GM23338 (cell line): Measurements from ENCODE around the gene HAT1. TPM values are rescaled to one million over a fixed set of nuclear protein-coding genes. Genes with fewer than 3 reads are reported as not detected.

ENCODE experiments used
- ATAC-seq: fragments of 200-7000 bp; cut with Tn5 transposase; 3 replicates; pipeline ENCODE4 v1.9.1; 2020
- DNase-seq: peaks from one replicate; pipeline ENCODE4 v3.0.0-alpha.2; 2015; ENCODE audit warnings: low spot score
- H2AFZ ChIP-seq: fragments of 200-600 bp; sonication (generic); 2 replicates; pipeline ENCODE4 v1.8.0; 2016; ENCODE audit warnings: antibody characterized with exemption, mild to moderate bottlenecking, moderate library complexity
- H3F3A ChIP-seq: fragments of 200-600 bp; sonication (generic); replicated peaks from 2 replicates; pipeline ENCODE4 v1.8.0; 2017; ENCODE audit warnings: antibody characterized with exemption, mixed run types, low read depth
- H3K27ac ChIP-seq: fragments of 200-600 bp; sonication (generic); 2 replicates; pipeline ENCODE4 v1.6.1; 2016; ENCODE audit warnings: low read depth
- H3K27me3 ChIP-seq: fragments of 200-600 bp; sonication (generic); 2 replicates; pipeline ENCODE4 v1.8.0; 2016; ENCODE audit warnings: mild to moderate bottlenecking, mixed run types, moderate library complexity; ENCODE audit not compliant: insufficient read depth
- H3K36me3 ChIP-seq: fragments of 200-600 bp; sonication (generic); 2 replicates; pipeline ENCODE4 v1.8.0; 2016; ENCODE audit warnings: mild to moderate bottlenecking; ENCODE audit not compliant: insufficient read depth
- H3K4me1 ChIP-seq: fragments of 200-600 bp; sonication (generic); 2 replicates; pipeline ENCODE4 v1.8.0; 2016; ENCODE audit warnings: mild to moderate bottlenecking, moderate library complexity; ENCODE audit not compliant: insufficient read depth
- H3K4me2 ChIP-seq: fragments of 200-600 bp; sonication (generic); 2 replicates; pipeline ENCODE4 v1.7.1; 2017; ENCODE audit warnings: mixed run types
- H3K4me3 ChIP-seq: fragments of 200-600 bp; sonication (generic); 2 replicates; pipeline ENCODE4 v1.6.1; 2016; ENCODE audit warnings: mixed run types
- H3K79me2 ChIP-seq: fragments of 200-600 bp; sonication (generic); replicated peaks from 2 replicates; pipeline ENCODE4 v1.8.0; 2017; ENCODE audit warnings: mild to moderate bottlenecking; ENCODE audit not compliant: insufficient read depth
- H3K9me2 ChIP-seq: fragments of 200-600 bp; sonication (generic); 2 replicates; pipeline ENCODE4 v1.8.0; 2017; ENCODE audit not compliant: insufficient read depth
- H4K20me1 ChIP-seq: fragments of 200-600 bp; sonication (generic); replicated peaks from 2 replicates; pipeline ENCODE4 v1.8.0; 2017; ENCODE audit warnings: mild to moderate bottlenecking; ENCODE audit not compliant: insufficient read depth
- H3K27ac Mint-ChIP-seq: 2 replicates; pipeline ENCODE4 v1.8.0; 2020; ENCODE audit warnings: inconsistent platforms, mild to moderate bottlenecking, moderate library complexity, mixed read lengths
- H3K27me3 Mint-ChIP-seq: 3 replicates; pipeline ENCODE4 v1.8.0; 2022; ENCODE audit warnings: low read depth, mild to moderate bottlenecking, moderate library complexity, mixed read lengths, inconsistent platforms; ENCODE audit not compliant: insufficient read depth, poor library complexity
- H3K36me3 Mint-ChIP-seq: 3 replicates; pipeline ENCODE4 v1.8.0; 2021; ENCODE audit warnings: low read depth, mild to moderate bottlenecking, inconsistent platforms, moderate library complexity, mixed read lengths
- H3K4me1 Mint-ChIP-seq: 3 replicates; pipeline ENCODE4 v1.8.0; 2020; ENCODE audit warnings: mild to moderate bottlenecking, inconsistent platforms, mixed read lengths
- H3K4me3 Mint-ChIP-seq: 3 replicates; pipeline ENCODE4 v1.8.0; 2021; ENCODE audit warnings: moderate library complexity, mild to moderate bottlenecking, inconsistent platforms, mixed read lengths
- H3K9me3 Mint-ChIP-seq: 3 replicates; pipeline ENCODE4 v1.8.0; 2020; ENCODE audit warnings: moderate library complexity, mild to moderate bottlenecking, inconsistent platforms, mixed read lengths
- ETS1 ChIP-seq: IDR thresholded peaks from 2 replicates; pipeline ENCODE4 v1.6.1; 2016; ENCODE audit warnings: antibody characterized with exemption
- EZH2 ChIP-seq: fragments of 200-600 bp; sonication (generic); IDR thresholded peaks from one replicate; pipeline ENCODE4 v1.8.0; 2017; ENCODE audit warnings: antibody characterized with exemption, mild to moderate bottlenecking, low read depth; ENCODE audit not compliant: unreplicated experiment
- EZH2phosphoT487 ChIP-seq: fragments of 200-600 bp; sonication (generic); IDR thresholded peaks from one replicate; pipeline ENCODE4 v1.8.1; 2018; ENCODE audit warnings: antibody characterized with exemption; ENCODE audit not compliant: unreplicated experiment
- JUNB ChIP-seq: IDR thresholded peaks from one replicate; pipeline ENCODE4 v1.6.1; 2016; ENCODE audit warnings: antibody characterized with exemption; ENCODE audit not compliant: unreplicated experiment
- NANOG ChIP-seq: IDR thresholded peaks from 2 replicates; pipeline ENCODE4 v1.6.1; 2016; ENCODE audit warnings: antibody characterized with exemption, borderline replicate concordance
- POLR2AphosphoS5 ChIP-seq: IDR thresholded peaks from 2 replicates; pipeline ENCODE4 v1.6.1; 2016; ENCODE audit warnings: antibody characterized with exemption, low read depth
- STAT1 ChIP-seq: IDR thresholded peaks from one replicate; pipeline ENCODE4 v1.6.1; 2016; ENCODE audit warnings: antibody characterized with exemption; ENCODE audit not compliant: unreplicated experiment
- ZNF331 ChIP-seq: fragments of 250-450 bp; sonication (Bioruptor Pico); IDR thresholded peaks from 2 replicates; pipeline ENCODE4 v1.5.0; 2020; ENCODE audit warnings: low read depth, mild to moderate bottlenecking, moderate library complexity
- ZNF462 ChIP-seq: fragments of 250-450 bp; sonication (Bioruptor Pico); IDR thresholded peaks from 2 replicates; pipeline ENCODE4 v1.5.0; 2020; ENCODE audit warnings: mild to moderate bottlenecking, moderate library complexity
- polyA plus RNA-seq: library from polyadenylated mRNA; unstranded; fragments of >200 nt; fragmentation: Nextera tagmentation; extraction: Ambion mirVana; gene quantifications from 2 replicates; pipeline ENCODE4 v1.2.1, GENCODE V29; 2016
- total RNA-seq: library from RNA; depleted of rRNA; stranded (reverse); fragments of >200 nt; shearing (Covaris generic); gene quantifications from 2 replicates; pipeline ENCODE4 v1.2.3, GENCODE V29; 2014
- TF ChIP-seq, protein P1 (sequence below), 2 experiments: fragments of 200-600 bp in 1 of 2; sonication (generic) in 1 of 2; conservative IDR thresholded peaks; 2 replicates each; pipeline versions ENCODE4 v1.5.1 to v1.6.1; 2016 to 2017; ENCODE audit warnings: antibody characterized with exemption in 2 of 2, low read depth in 2 of 2, mild to moderate bottlenecking in 2 of 2, moderate library complexity in 1 of 2
- TF ChIP-seq, protein P2 (sequence below): IDR thresholded peaks from one replicate; pipeline ENCODE4 v1.6.1; 2018; ENCODE audit warnings: antibody characterized with exemption; ENCODE audit not compliant: unreplicated experiment

The HAT1 gene
- total and polyA plus RNA-seq, 2 experiments from 2014 or later: 67.2 to 67.5 TPM

GRCh38 chr2:172013396-172013795, 91.1 kb downstream of the HAT1 start (continued):
- TF ChIP-seq, protein P1, sequence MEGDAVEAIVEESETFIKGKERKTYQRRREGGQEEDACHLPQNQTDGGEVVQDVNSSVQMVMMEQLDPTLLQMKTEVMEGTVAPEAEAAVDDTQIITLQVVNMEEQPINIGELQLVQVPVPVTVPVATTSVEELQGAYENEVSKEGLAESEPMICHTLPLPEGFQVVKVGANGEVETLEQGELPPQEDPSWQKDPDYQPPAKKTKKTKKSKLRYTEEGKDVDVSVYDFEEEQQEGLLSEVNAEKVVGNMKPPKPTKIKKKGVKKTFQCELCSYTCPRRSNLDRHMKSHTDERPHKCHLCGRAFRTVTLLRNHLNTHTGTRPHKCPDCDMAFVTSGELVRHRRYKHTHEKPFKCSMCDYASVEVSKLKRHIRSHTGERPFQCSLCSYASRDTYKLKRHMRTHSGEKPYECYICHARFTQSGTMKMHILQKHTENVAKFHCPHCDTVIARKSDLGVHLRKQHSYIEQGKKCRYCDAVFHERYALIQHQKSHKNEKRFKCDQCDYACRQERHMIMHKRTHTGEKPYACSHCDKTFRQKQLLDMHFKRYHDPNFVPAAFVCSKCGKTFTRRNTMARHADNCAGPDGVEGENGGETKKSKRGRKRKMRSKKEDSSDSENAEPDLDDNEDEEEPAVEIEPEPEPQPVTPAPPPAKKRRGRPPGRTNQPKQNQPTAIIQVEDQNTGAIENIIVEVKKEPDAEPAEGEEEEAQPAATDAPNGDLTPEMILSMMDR (conservative IDR thresholded peaks at IDR 0.05; ENCODE audit: low read depth in 2 of 2): no peak
- TF ChIP-seq, protein P2, sequence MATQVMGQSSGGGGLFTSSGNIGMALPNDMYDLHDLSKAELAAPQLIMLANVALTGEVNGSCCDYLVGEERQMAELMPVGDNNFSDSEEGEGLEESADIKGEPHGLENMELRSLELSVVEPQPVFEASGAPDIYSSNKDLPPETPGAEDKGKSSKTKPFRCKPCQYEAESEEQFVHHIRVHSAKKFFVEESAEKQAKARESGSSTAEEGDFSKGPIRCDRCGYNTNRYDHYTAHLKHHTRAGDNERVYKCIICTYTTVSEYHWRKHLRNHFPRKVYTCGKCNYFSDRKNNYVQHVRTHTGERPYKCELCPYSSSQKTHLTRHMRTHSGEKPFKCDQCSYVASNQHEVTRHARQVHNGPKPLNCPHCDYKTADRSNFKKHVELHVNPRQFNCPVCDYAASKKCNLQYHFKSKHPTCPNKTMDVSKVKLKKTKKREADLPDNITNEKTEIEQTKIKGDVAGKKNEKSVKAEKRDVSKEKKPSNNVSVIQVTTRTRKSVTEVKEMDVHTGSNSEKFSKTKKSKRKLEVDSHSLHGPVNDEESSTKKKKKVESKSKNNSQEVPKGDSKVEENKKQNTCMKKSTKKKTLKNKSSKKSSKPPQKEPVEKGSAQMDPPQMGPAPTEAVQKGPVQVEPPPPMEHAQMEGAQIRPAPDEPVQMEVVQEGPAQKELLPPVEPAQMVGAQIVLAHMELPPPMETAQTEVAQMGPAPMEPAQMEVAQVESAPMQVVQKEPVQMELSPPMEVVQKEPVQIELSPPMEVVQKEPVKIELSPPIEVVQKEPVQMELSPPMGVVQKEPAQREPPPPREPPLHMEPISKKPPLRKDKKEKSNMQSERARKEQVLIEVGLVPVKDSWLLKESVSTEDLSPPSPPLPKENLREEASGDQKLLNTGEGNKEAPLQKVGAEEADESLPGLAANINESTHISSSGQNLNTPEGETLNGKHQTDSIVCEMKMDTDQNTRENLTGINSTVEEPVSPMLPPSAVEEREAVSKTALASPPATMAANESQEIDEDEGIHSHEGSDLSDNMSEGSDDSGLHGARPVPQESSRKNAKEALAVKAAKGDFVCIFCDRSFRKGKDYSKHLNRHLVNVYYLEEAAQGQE: no peak
- TF ChIP-seq POLR2AphosphoS5: no peak
- TF ChIP-seq EZH2: no peak
- no peak for TF ChIP-seq STAT1
- no peak for TF ChIP-seq JUNB
- TF ChIP-seq ZNF331 (CRISPR knock-in tag): no peak
- no peak for TF ChIP-seq EZH2phosphoT487
- TF ChIP-seq ETS1: no peak
- TF ChIP-seq NANOG: no peak

DNA sequence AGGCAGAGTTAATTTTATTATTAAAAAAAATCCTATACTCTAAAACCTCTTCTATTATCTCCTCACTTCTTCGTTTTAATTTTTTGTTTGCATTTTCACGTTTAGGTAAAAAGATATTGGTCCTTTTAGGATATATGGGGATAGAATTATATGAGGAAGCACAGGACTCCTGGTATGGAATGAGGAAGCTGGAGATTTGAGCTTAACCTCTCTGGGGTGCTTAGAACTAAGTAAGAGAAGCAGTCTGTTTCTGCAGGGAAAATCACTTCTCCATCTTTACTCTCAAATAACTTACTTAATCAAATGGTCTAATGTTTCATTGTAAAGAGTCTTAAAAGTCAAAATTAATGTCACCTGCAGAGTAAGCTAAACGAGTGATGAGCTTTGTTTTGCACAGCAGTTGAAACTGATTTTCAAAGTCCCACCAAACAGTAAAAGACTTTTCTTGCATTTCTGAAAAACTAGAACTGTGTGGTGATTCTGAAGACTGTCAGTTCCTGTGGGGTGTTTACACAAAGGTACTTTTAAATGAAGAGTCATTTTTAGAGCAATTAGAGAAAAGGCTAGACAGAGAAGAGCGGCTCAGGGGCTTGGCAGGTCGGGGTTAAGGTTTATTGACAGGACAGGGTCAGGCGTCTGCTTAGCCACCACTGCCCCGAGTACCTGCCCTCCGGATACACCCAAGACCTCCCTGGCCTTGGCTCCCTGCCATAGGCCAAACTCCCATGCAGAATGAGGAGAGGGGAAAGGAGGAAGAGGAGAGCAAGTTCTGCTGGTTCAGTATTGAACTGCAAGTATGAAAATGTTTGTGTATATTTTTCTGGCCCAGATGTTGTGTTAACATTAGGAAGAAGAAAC, 99.0 kb downstream of the HAT1 start:
- H3K4me1 Mint-ChIP-seq: peaks cover 14% of the 10 kb centered on the region
- H3K27ac Mint-ChIP-seq: peak overlapping the region; percentile 75
- 0 out of 2 replicates have a peak overlapping the region, but pooled peaks have one; percentile 5 for H3K4me3 ChIP-seq
- TF ChIP-seq ZNF462: no peak
- no peak for TF ChIP-seq JUNB

More for the DNA sequence above, 99.0 kb downstream of the HAT1 start:
- peak; percentile 39 for DNase-seq
- Mint-ChIP-seq H3K36me3 (no peaks in the 10 kb centered on the region), H3K9me3 (no peaks in the 10 kb centered on the region), H3K27me3 (peaks cover 3% of the 10 kb centered on the region), H3K4me3 (peak overlapping the region; percentile 14; the same call in 2 of the 3 replicates)
- Histone ChIP-seq H3K4me1 (peaks cover 14% of the 10 kb centered on the region; the same call in 1 of the 2 replicates), H3K9me2 (no peaks in the 10 kb centered on the region), H3K36me3 (no peaks in the 10 kb centered on the region), H3K27ac (no peak overlapping the region), H2AFZ (no peak overlapping the region), H3F3A (no peaks in the 10 kb centered on the region), H3K27me3 (no peaks in the 10 kb centered on the region), H3K79me2 (no peaks in the 10 kb centered on the region), H3K4me2 (peak overlapping the region; percentile 46; the same call in 1 of the 2 replicates), H4K20me1 (no peaks in the 10 kb centered on the region)
- ATAC-seq: peak; percentile 98
